Caco-2 (cell line): ENCODE data around the gene PIGP. TPM values are rescaled to one million over a fixed set of nuclear protein-coding genes. Genes with fewer than 3 reads are reported as not detected.
"Not testable (repeated sequence)": the region's sequence is repeated elsewhere in the genome, so short reads cannot be mapped to it uniquely, and the experiment has no call there.

Source experiments
- BruUV-seq: library from RNA; stranded (reverse); fragments of 400-500 nt; replicated peaks from 2 replicates; lab custom pipeline; 2021; lab: Mats Ljungman, UMichigan
- CTCF ChIA-PET: fragments of 300-600 bp; sonication (Branson Sonifier 250); formaldehyde crosslinking; loops from one replicate; lab custom pipeline; 2022; ENCODE audit warnings: antibody characterized with exemption; lab: Charles Lee
- POLR2A ChIA-PET: fragments of 300-600 bp; sonication (Branson Sonifier 250); formaldehyde crosslinking; loops from one replicate; lab custom pipeline; 2022; ENCODE audit warnings: antibody characterized with exemption; lab: Charles Lee
- DNase-seq, 2 experiments: peaks; one replicate each; pipeline versions ENCODE4 v3.0.0 to v3.0.0-alpha.2; 2020 to 2022
- H3K27me3 ChIP-seq: replicated peaks from 2 replicates; pipeline ENCODE4 v1.6.0; 2011; ENCODE audit warnings: low read length; ENCODE audit not compliant: control insufficient read depth, insufficient read depth
- H3K36me3 ChIP-seq: 2 replicates; pipeline ENCODE4 v1.5.1; 2011; ENCODE audit warnings: low read length; ENCODE audit not compliant: control insufficient read depth, insufficient read depth
- H3K4me1 ChIP-seq: fragments of 250-450 bp; sonication (Bioruptor Pico); 2 replicates; pipeline ENCODE4 v1.5.1; 2020; ENCODE audit warnings: mild to moderate bottlenecking
- H3K4me3 ChIP-seq: 2 replicates; pipeline ENCODE4 v1.5.1; 2011; ENCODE audit warnings: low read depth, mild to moderate bottlenecking, control low read depth, low read length
- H3K9me3 ChIP-seq: fragments of 250-450 bp; sonication (Bioruptor Pico); 2 replicates; pipeline ENCODE4 v1.5.1; 2020; ENCODE audit warnings: mild to moderate bottlenecking, moderate library complexity
- H3K27ac Mint-ChIP-seq: one replicate; pipeline ENCODE4 v1.8.0; 2022; ENCODE audit warnings: mixed read lengths; ENCODE audit not compliant: unreplicated experiment
- H3K27me3 Mint-ChIP-seq: one replicate; pipeline ENCODE4 v1.8.0; 2022; ENCODE audit warnings: mixed read lengths; ENCODE audit not compliant: insufficient read depth, unreplicated experiment
- H3K36me3 Mint-ChIP-seq: one replicate; pipeline ENCODE4 v1.8.0; 2022; ENCODE audit warnings: mild to moderate bottlenecking, mixed read lengths; ENCODE audit not compliant: insufficient read depth, unreplicated experiment
- H3K4me1 Mint-ChIP-seq: one replicate; pipeline ENCODE4 v1.8.0; 2022; ENCODE audit warnings: low read depth, mixed read lengths; ENCODE audit not compliant: unreplicated experiment
- H3K4me3 Mint-ChIP-seq: one replicate; pipeline ENCODE4 v1.8.0; 2022; ENCODE audit warnings: mild to moderate bottlenecking, moderate library complexity, mixed read lengths; ENCODE audit not compliant: unreplicated experiment
- H3K9me3 Mint-ChIP-seq: one replicate; pipeline ENCODE4 v1.8.0; 2022; ENCODE audit warnings: mixed read lengths; ENCODE audit not compliant: unreplicated experiment
- CTCF ChIP-seq, 2 experiments: fragments of 200-600 bp in 1 of 2; IDR thresholded peaks; 1 replicate in 1 of 2; 2 replicates in 1 of 2; pipeline versions ENCODE4 v1.5.1 to v1.8.0; 2011 to 2022; ENCODE audit warnings: antibody characterized with exemption in 1 of 2, control low read depth in 1 of 2, inconsistent platforms in 1 of 2, low read depth in 1 of 2, low read length in 1 of 2, mild to moderate bottlenecking in 1 of 2, moderate library complexity in 1 of 2; ENCODE audit not compliant: insufficient read depth in 1 of 2, severe bottlenecking in 1 of 2, unreplicated experiment in 1 of 2
- intact Hi-C: fragments of 100-400 bp; cut with micrococcal nuclease; formaldehyde crosslinking; loops from one replicate; pipeline ENCODE4 v1.10.0; 2022; ENCODE audit not compliant: unreplicated experiment
- total RNA-seq: library from RNA; stranded (reverse); gene quantifications from 2 replicates; pipeline ENCODE4 v1.2.3, GENCODE V29; 2022

The PIGP gene
- total RNA-seq, 1 experiment from 2014 or later, result 23.4 TPM

- Histone ChIP-seq H3K4me1 (no peaks in the 10 kb centered on the region), H3K4me3 (no peak overlapping the region), H3K36me3 (peaks cover 3% of the 10 kb centered on the region), H3K27me3 (no peaks in the 10 kb centered on the region), H3K9me3 (peaks cover 10% of the 10 kb centered on the region)
- Mint-ChIP-seq H3K27me3 (no peaks in the 10 kb centered on the region), H3K36me3 (peaks cover 35% of the 10 kb centered on the region), H3K9me3 (peaks cover 18% of the 10 kb centered on the region), H3K4me1 (no peaks in the 10 kb centered on the region), H3K4me3 (no peak overlapping the region), H3K27ac (no peak overlapping the region)
- ChIA-PET POLR2A (no interaction called here), CTCF (no interaction called here)
- BruUV-seq, result no TSS peak
- no peak for TF ChIP-seq CTCF (IDR thresholded peaks at IDR 0.05; ENCODE audit: insufficient read depth in 1 of 2, low read depth in 1 of 2, low read length in 1 of 2, severe bottlenecking in 1 of 2, unreplicated experiment in 1 of 2)
- no peak for DNase-seq
- intact Hi-C loops, result no loop called here
Observed at GRCh38 chr21:37106998-37107397, 34.1 kb upstream of the PIGP start.

GRCh38 chr21:37102746-37103145 is 29.9 kb upstream of the PIGP start:
- CTCF ChIA-PET, intact Hi-C loops, H3K4me1 ChIP-seq, H3K27me3 ChIP-seq, H3K4me3 ChIP-seq, H3K4me1 Mint-ChIP-seq, H3K27ac Mint-ChIP-seq, H3K9me3 ChIP-seq, H3K36me3 ChIP-seq, H3K4me3 Mint-ChIP-seq, H3K27me3 Mint-ChIP-seq, DNase-seq, POLR2A ChIA-PET, BruUV-seq: not testable (repeated sequence)
- Mint-ChIP-seq H3K9me3 (peaks cover 18% of the 10 kb centered on the region), H3K36me3 (peaks cover 27% of the 10 kb centered on the region)

- no peaks in the 10 kb centered on the region for H3K4me1 ChIP-seq
- H3K27me3 ChIP-seq, result no peaks in the 10 kb centered on the region
- intact Hi-C loops, result no loop called here
- no peaks in the 10 kb centered on the region for H3K27me3 Mint-ChIP-seq
- peaks cover 19% of the 10 kb centered on the region for H3K36me3 Mint-ChIP-seq
- TF ChIP-seq CTCF (IDR thresholded peaks at IDR 0.05; ENCODE audit: insufficient read depth in 1 of 2, low read depth in 1 of 2, low read length in 1 of 2, severe bottlenecking in 1 of 2, unreplicated experiment in 1 of 2), result no peak
- CTCF ChIA-PET, result no interaction called here
- H3K9me3 Mint-ChIP-seq, result peaks cover 9% of the 10 kb centered on the region
- H3K4me3 ChIP-seq, result no peak overlapping the region
- no peak overlapping the region for H3K4me3 Mint-ChIP-seq
- H3K27ac Mint-ChIP-seq, result no peak overlapping the region
- no TSS peak for BruUV-seq
- H3K4me1 Mint-ChIP-seq, result no peaks in the 10 kb centered on the region
- POLR2A ChIA-PET, result no interaction called here
- no peak for DNase-seq
- no peaks in the 10 kb centered on the region for H3K36me3 ChIP-seq
- no peaks in the 10 kb centered on the region for H3K9me3 ChIP-seq
Observed at GRCh38 chr21:37101384-37101783, 28.5 kb upstream of the PIGP start.

- Histone ChIP-seq H3K27me3 (no peaks in the 10 kb centered on the region), H3K9me3 (no peaks in the 10 kb centered on the region), H3K4me3 (no peak overlapping the region), H3K4me1 (no peaks in the 10 kb centered on the region), H3K36me3 (no peaks in the 10 kb centered on the region)
- intact Hi-C loops, result no loop called here
- Mint-ChIP-seq H3K27ac (no peak overlapping the region), H3K27me3 (no peaks in the 10 kb centered on the region), H3K36me3 (peaks cover 17% of the 10 kb centered on the region), H3K9me3 (peaks cover 9% of the 10 kb centered on the region), H3K4me3 (no peak overlapping the region), H3K4me1 (no peaks in the 10 kb centered on the region)
- TF ChIP-seq CTCF (IDR thresholded peaks at IDR 0.05; ENCODE audit: insufficient read depth in 1 of 2, low read depth in 1 of 2, low read length in 1 of 2, severe bottlenecking in 1 of 2, unreplicated experiment in 1 of 2), result no peak
- BruUV-seq, result no TSS peak
- ChIA-PET CTCF (no interaction called here), POLR2A (no interaction called here)
- DNase-seq, result no peak
Observed at GRCh38 chr21:37100316-37100715, 27.4 kb upstream of the PIGP start.
